Fibroblast of pulmonary artery (primary cell): ENCODE data around the gene YES1.

ENCODE experiments used
- DNase-seq: peaks from one replicate; pipeline ENCODE4 v3.0.0-alpha.2; 2010; ENCODE audit warnings: low read depth
- H3K4me3 ChIP-seq: replicated peaks from 2 replicates; pipeline ENCODE4 v1.5.1; 2011; ENCODE audit warnings: low read depth, mild to moderate bottlenecking, control low read depth, low read length, moderate library complexity
- CTCF ChIP-seq: IDR thresholded peaks from 2 replicates; pipeline ENCODE4 v1.5.1; 2011; ENCODE audit warnings: mild to moderate bottlenecking, control low read depth, low read length, inconsistent platforms; ENCODE audit errors: missing control alignments

YES1 gene

GRCh38 chr18:825891-826585 lies 14.0 kb upstream of the YES1 start:
- no peak for DNase-seq
- peak overlapping the region; percentile 24 for H3K4me3 ChIP-seq
- no peak for TF ChIP-seq CTCF

GRCh38 chr18:824179-824578 lies 12.1 kb upstream of the YES1 start:
- TF ChIP-seq CTCF = no peak
- DNase-seq = peak; percentile 72

GRCh38 chr18:820591-821165 lies 8.6 kb upstream of the YES1 start:
- no peak for TF ChIP-seq CTCF
- H3K4me3 ChIP-seq = no peak overlapping the region
- DNase-seq = no peak

More at GRCh38 chr18:824179-824578, 12.1 kb upstream of the YES1 start:
- no peak overlapping the region for H3K4me3 ChIP-seq

- H3K4me3 ChIP-seq = no peak overlapping the region
- no peak for TF ChIP-seq CTCF
- no peak for DNase-seq
Measured at GRCh38 chr18:816869-817268, 4.8 kb upstream of the YES1 start.

- no peak for TF ChIP-seq CTCF
- no peak for DNase-seq
- H3K4me3 ChIP-seq = no peak overlapping the region
Measured at GRCh38 chr18:816088-816653, 4.1 kb upstream of the YES1 start.

DNA sequence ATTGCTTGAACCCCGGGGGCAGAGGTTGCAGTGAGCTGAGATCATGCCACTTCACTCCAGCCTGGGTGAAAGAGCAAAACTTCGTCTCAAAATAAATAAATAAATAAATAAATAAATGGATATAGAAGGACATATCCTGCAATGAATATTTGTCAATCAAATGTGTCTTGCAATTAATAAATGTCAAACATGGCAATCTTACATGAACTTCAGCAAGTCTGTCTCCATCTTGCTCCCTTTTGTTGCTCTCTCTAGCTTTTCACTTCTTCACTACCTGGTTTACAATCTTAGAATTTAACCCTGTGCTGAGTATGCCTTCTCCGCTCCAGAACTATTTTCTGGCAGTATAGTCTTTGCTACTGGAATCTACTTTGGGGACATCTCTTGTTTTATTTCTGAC lies 3.3 kb upstream of the YES1 start:
- TF ChIP-seq CTCF = no peak
- no peak for DNase-seq
- no peak overlapping the region for H3K4me3 ChIP-seq
